ENCODE data around the gene DIPK2B.

Gene DIPK2B

GRCh38 chrX:45164021-45164621 is 36.6 kb downstream of the DIPK2B start:
- DNase-seq (ENCODE audit: extremely low read depth in 1 of 2, low read depth in 1 of 2): no peak

DNA sequence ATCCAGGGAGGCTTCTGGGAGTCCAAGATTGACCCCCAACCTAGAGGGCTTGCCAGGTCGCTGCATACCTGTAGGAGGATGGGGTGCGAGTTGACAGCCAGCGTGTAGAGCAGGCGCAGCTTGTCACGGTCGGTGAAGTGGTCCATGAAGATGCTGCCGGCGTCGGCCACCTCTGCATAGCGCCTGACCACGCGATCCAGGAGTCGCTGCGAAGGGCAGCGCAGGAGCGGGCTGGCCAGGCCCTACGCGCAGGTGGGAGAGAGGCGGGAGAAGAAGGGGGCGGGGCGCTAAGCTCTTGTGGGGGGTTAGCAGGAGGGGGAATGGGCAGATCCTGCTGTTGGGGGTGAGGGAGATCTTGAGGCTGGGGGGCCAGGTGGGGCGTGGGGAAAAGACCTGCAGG is 43.0 kb downstream of the DIPK2B start:
- no peak for DNase-seq (ENCODE audit: extremely low read depth in 1 of 2, low read depth in 1 of 2)

GRCh38 chrX:45154462-45154861 is 46.2 kb downstream of the DIPK2B start:
- DNase-seq (ENCODE audit: extremely low read depth in 1 of 2, low read depth in 1 of 2): no peak

GRCh38 chrX:45154033-45154360 is 46.7 kb downstream of the DIPK2B start:
- no peak for DNase-seq (ENCODE audit: extremely low read depth in 1 of 2, low read depth in 1 of 2)

Measured in stimulated activated CD8-positive, alpha-beta memory T cell treated with anti-CD3 and anti-CD28 coated beads, Interleukin-7, amount 100 ng/mL, for 48 hours (primary cell).